ENCODE results near the gene ABCC8.
"Not testable (repeated sequence)": the region's sequence is repeated elsewhere in the genome, so short reads cannot be mapped to it uniquely, and the experiment has no call there.

Gene ABCC8

GRCh38 chr11:17428261-17428660 lies 48.4 kb downstream of the ABCC8 start:
- no peak for TF ChIP-seq CTCF (IDR thresholded peaks at IDR 0.05; ENCODE audit: borderline replicate concordance, insufficient read depth, low read depth, low read length)
- H3K4me3 ChIP-seq (ENCODE audit: low read depth, low read length) = no peak overlapping the region

- H3K4me3 ChIP-seq (ENCODE audit: low read depth, low read length) = not testable (repeated sequence)
Measured at GRCh38 chr11:17426233-17426632, 50.4 kb downstream of the ABCC8 start.

- TF ChIP-seq CTCF (IDR thresholded peaks at IDR 0.05; ENCODE audit: borderline replicate concordance, insufficient read depth, low read depth, low read length) = no peak
- no peak overlapping the region for H3K4me3 ChIP-seq (ENCODE audit: low read depth, low read length)
Measured at GRCh38 chr11:17423533-17424310, 52.9 kb downstream of the ABCC8 start.

GRCh38 chr11:17421781-17422180 lies 54.9 kb downstream of the ABCC8 start:
- H3K4me3 ChIP-seq (ENCODE audit: low read depth, low read length) = no peak overlapping the region
- no peak for TF ChIP-seq CTCF (IDR thresholded peaks at IDR 0.05; ENCODE audit: borderline replicate concordance, insufficient read depth, low read depth, low read length)

- H3K4me3 ChIP-seq (ENCODE audit: low read depth, low read length) = no peak overlapping the region
- TF ChIP-seq CTCF (IDR thresholded peaks at IDR 0.05; ENCODE audit: borderline replicate concordance, insufficient read depth, low read depth, low read length) = no peak
Measured at GRCh38 chr11:17418444-17419081, 58.1 kb downstream of the ABCC8 start.

GRCh38 chr11:17416492-17416891 lies 60.2 kb downstream of the ABCC8 start:
- TF ChIP-seq CTCF (IDR thresholded peaks at IDR 0.05; ENCODE audit: borderline replicate concordance, insufficient read depth, low read depth, low read length) = no peak
- no peak overlapping the region for H3K4me3 ChIP-seq (ENCODE audit: low read depth, low read length)

- no peak overlapping the region for H3K4me3 ChIP-seq (ENCODE audit: low read depth, low read length)
- TF ChIP-seq CTCF (IDR thresholded peaks at IDR 0.05; ENCODE audit: borderline replicate concordance, insufficient read depth, low read depth, low read length) = no peak
Measured at GRCh38 chr11:17415523-17416104, 61.0 kb downstream of the ABCC8 start.

Measured in GM12875 (cell line).